ENCODE measurements around the gene IL11RA.

DNA sequence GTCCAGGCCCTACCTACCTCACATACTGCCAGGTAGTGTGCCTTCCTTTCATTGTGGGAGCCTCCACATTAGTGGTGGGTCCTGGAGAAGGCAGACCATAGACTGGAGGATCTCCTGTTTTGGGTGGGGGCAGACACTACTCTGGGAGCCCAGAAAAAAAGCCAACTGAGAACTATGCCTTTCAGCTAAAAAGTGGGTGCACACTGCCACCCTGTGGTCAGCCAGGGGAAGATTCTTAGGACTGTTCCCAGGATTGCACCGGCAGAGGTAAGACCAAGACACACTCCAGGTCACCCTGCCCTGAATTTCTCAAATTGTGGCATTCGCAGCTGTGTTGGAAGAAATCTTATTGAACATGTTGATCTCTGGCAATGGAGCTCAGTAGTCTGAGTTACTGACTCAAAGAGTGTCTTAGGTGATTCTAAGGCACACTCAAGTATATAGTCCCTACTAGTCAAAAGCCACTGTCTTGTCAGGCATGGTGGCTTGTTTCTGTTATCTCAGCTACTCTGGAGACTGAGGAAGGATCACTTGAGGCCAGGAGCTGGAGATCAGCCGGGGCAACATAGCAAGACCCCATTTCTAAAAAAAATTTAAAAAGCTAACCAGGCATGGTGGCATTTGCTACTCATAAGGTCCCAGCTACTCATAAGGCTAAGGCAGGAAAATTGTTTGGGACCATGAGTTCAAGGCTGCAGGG is 18.0 kb upstream of the IL11RA start:
- TF ChIP-seq CTCF (IDR thresholded peaks at IDR 0.05): peak; percentile 79 to 90 (median 86)
- TF ChIP-seq POLR2A (IDR thresholded peaks at IDR 0.05): no peak

Measured in right lobe of liver (tissue), 4 donors.